ENCODE measurements around the gene IGLON5. TPM values are rescaled to one million over a fixed set of nuclear protein-coding genes. Genes with fewer than 3 reads are reported as not detected.

IGLON5 gene
- total and polyA plus RNA-seq, 8 donors, result 1.0 to 4.1 (median 2.3) TPM; not detected in 2

DNA sequence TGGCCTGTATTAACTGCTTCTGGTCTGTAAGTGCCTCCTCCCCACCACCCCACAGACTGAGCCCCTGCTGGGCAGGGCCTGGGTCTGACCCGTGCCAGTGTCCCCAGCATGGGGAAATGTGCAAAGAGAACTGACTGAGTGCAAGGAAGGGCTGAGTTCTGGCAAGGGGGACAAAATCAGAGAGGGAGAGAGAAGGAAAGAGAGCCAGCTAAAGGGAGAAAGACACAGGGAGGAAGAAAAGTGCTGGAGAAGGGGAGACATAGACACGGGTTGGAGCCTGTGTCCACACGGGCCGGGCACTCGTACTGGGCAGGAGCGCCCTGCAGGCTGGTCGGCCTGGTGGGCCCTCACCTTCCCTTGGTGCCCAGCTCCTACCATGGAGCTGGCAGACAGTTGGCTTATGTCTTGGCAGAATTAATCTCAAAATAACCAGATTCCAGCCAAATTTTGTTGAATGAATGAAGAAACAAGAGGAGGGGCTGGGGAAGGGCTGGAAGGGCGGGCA, 59.8 kb downstream of the IGLON5 start:
- intact Hi-C loops (cut with DNase I), result no loop called here
- ATAC-seq, result no peak
- Histone ChIP-seq H3K36me3 (no peaks in the 10 kb centered on the region), H3K27ac (peak overlapping the region in 1 of 2 donors; percentile 81), H3K4me1 (peaks cover 0 to 60% of the 10 kb centered on the region in 2 donors), H3K4me3 (peak overlapping the region in 1 of 2 donors; percentile 30), H3K9me3 (no peaks in the 10 kb centered on the region), H3K27me3 (no peaks in the 10 kb centered on the region)
- TF ChIP-seq, protein P1, sequence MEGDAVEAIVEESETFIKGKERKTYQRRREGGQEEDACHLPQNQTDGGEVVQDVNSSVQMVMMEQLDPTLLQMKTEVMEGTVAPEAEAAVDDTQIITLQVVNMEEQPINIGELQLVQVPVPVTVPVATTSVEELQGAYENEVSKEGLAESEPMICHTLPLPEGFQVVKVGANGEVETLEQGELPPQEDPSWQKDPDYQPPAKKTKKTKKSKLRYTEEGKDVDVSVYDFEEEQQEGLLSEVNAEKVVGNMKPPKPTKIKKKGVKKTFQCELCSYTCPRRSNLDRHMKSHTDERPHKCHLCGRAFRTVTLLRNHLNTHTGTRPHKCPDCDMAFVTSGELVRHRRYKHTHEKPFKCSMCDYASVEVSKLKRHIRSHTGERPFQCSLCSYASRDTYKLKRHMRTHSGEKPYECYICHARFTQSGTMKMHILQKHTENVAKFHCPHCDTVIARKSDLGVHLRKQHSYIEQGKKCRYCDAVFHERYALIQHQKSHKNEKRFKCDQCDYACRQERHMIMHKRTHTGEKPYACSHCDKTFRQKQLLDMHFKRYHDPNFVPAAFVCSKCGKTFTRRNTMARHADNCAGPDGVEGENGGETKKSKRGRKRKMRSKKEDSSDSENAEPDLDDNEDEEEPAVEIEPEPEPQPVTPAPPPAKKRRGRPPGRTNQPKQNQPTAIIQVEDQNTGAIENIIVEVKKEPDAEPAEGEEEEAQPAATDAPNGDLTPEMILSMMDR (IDR thresholded peaks at IDR 0.05), result no peak
- no peak for DNase-seq

DNA sequence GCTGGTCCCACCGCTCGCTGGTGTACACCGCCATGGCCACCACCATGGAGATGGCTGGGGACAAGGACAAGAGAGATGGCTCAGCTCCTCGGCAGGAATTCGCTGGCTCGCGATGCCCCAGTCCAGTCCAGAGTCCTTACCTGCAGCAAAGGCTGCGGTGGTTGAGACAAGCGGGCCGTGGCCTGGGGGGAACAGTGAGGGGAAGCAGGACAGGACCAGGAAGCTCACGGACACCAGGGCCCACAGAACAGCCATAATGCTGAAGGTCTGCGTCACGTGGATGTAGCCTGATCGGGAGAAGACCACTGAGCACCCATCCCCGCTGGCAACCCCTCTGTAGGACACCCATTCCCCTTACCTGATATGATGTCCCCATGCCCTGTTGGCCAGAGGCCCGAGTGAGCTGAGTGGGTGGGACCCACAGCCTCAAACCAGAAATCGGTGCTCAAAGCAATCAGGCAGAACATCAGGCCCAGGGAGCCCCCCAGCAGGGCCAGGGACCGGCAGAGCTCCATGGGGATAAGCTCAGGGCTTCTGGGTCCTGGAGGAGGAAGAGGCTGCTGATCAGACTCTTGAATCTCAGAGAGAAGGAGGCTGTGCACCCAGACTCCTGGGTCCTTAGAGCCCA, 60.7 kb downstream of the IGLON5 start:
- ATAC-seq, result no peak
- Histone ChIP-seq H3K9me3 (no peaks in the 10 kb centered on the region), H3K27me3 (no peaks in the 10 kb centered on the region), H3K27ac (peak overlapping the region in 1 of 2 donors; percentile 81), H3K4me3 (peak overlapping the region in 1 of 2 donors; percentile 30), H3K36me3 (no peaks in the 10 kb centered on the region), H3K4me1 (peaks cover 0 to 60% of the 10 kb centered on the region in 2 donors)
- no peak for DNase-seq
- intact Hi-C loops (cut with DNase I), result no loop called here
- TF ChIP-seq, protein P1 (IDR thresholded peaks at IDR 0.05), result no peak

DNA sequence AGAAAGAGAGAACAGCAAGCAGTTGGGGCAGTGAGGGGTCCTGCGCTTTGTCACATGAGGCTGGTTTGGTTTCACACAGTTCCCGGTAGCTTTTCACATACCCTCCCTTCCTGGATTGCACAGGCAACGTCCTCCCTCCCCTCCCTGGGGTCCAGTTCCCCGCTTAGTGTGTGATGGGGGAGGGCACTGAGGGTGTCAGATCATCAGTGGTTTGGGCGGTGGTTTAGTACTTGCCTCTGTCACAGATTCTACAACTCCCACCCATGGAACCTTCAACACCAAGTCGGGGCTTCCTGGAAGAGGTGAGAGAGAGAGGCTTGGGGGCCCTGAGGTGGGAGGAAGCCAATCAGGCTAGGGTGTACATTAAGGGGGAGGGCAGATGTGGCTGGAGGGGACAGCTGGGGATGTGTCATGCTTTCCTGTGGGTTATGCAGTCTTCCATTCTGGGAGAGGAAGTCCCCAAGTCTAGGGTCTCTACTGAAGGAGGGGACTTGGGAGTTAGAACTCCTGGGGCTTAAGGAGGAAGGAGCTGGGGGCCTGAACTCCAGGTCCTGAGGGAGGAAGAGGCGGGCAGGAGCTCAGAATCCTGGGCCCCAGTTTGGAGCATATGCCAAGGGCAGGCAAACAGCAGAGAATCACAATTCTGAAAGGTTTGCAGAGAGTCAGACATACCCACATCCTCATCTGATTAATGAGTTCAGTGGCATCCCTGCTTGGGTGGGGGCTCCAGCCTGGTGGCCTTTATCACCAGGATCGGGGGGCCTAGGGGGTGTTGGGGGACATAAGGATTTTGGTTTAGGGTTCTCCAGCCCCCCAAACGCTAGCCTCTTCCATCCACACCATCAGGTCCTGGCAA, 61.4 kb downstream of the IGLON5 start, which contains the start of gene NKG7:
Gene NKG7 (minus strand): TSS at position 6 of the 856 bp plus-strand sequence. CDS start 119 bp downstream, outside the sequence.
- TF ChIP-seq, protein P1 (IDR thresholded peaks at IDR 0.05), result no peak
- H3K27me3 ChIP-seq, result no peaks in the 10 kb centered on the region
- H3K4me3 ChIP-seq, result peak within 1 kb of the TSS in 1 of 2 donors; percentile 30
- H3K36me3 ChIP-seq, result no peaks in the 10 kb centered on the region
- H3K9me3 ChIP-seq, result no peaks in the 10 kb centered on the region
- peak within 1 kb of the TSS in 1 of 2 donors; percentile 81 for H3K27ac ChIP-seq
- ATAC-seq, result no peak
- H3K4me1 ChIP-seq, result peaks cover 0 to 60% of the 10 kb centered on the region in 2 donors
- DNase-seq, result no peak
- intact Hi-C loops (cut with DNase I), result no loop called here

DNA sequence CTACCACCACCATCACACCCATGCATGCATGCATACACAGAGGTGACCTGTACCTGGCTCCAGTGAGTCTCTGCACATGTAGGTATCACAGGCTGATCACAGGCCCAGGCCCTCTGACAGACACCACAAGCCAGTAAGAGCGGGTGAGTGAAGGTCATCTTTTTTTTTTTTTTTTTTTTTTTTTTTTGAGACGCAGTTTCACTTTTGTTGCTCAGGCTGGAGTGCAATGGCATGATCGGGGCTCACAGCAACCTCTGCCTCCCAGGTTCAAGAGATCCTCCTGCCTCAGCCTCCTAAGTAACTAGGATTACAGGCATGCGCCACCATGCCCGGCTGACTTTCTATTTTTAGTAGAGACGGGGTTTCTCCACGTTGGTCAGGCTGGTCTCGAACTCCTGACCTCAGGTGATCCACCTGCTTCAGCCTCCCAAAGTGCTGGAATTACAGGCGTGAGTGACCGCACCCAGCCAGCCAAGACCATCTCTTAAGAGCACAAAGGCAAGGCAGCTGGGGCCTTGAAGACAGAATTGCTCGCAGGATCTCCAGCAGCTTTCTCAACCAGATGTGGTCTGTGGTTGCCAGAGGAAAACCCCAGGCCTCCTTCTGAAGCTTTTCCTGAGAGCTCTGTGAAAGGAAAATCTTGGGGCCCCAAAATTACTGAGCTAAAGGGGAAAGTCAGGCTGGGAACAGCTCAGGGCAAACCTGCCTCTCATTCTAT, 64.2 kb downstream of the IGLON5 start:
- no peak for DNase-seq
- no peak overlapping the region for H3K27ac ChIP-seq
- H3K27me3 ChIP-seq, result no peaks in the 10 kb centered on the region
- no peaks in the 10 kb centered on the region for H3K36me3 ChIP-seq
- TF ChIP-seq, protein P1 (IDR thresholded peaks at IDR 0.05), result no peak
- intact Hi-C loops (cut with DNase I), result no loop called here
- no peaks in the 10 kb centered on the region for H3K9me3 ChIP-seq
- peaks cover 0 to 45% of the 10 kb centered on the region in 2 donors for H3K4me1 ChIP-seq
- ATAC-seq, result no peak
- H3K4me3 ChIP-seq, result no peak overlapping the region

All from left lung (tissue), 10 donors.